PC-9 (cell line): ENCODE data around the gene PPP2R5C. TPM values are rescaled to one million over a fixed set of nuclear protein-coding genes. Genes with fewer than 3 reads are reported as not detected.

Experiments used
- BruUV-seq: library from RNA; stranded (reverse); fragments of 400-500 nt; replicated peaks from 2 replicates; lab custom pipeline; 2021; lab: Mats Ljungman, UMichigan
- CTCF ChIA-PET: fragments of 300-600 bp; sonication (Branson Sonifier 250); formaldehyde crosslinking; loops from one replicate; lab custom pipeline; 2022; ENCODE audit warnings: antibody characterized with exemption; lab: Charles Lee
- POLR2A ChIA-PET: fragments of 300-600 bp; sonication (Branson Sonifier 250); formaldehyde crosslinking; loops from one replicate; lab custom pipeline; 2022; ENCODE audit warnings: antibody characterized with exemption; ENCODE audit not compliant: unreplicated experiment; lab: Charles Lee
- DNase-seq, 2 experiments: peaks; one replicate each; pipeline versions ENCODE4 v3.0.0 to v3.0.0-alpha.2; 2015 to 2022; ENCODE audit warnings: mixed read lengths in 1 of 2
- H2AFZ ChIP-seq: fragments of 200-600 bp; sonication (generic); 2 replicates; pipeline ENCODE4 v1.8.1; 2017; ENCODE audit warnings: antibody characterized with exemption
- H3F3A ChIP-seq: fragments of 200-600 bp; sonication (generic); 2 replicates; pipeline ENCODE4 v1.8.1; 2017; ENCODE audit warnings: antibody characterized with exemption, mild to moderate bottlenecking, low read depth; ENCODE audit not compliant: insufficient read depth
- H3K27ac ChIP-seq: fragments of 200-600 bp; sonication (generic); 2 replicates; pipeline ENCODE4 v1.6.1; 2016; ENCODE audit warnings: mixed run types
- H3K27me3 ChIP-seq: fragments of 200-600 bp; sonication (generic); 2 replicates; pipeline ENCODE4 v1.6.1; 2016; ENCODE audit warnings: low read depth, mixed run types; ENCODE audit not compliant: insufficient read depth
- H3K36me3 ChIP-seq: fragments of 200-600 bp; sonication (generic); 2 replicates; pipeline ENCODE4 v1.6.1; 2016; ENCODE audit warnings: low read depth, mixed run types
- H3K4me1 ChIP-seq: fragments of 200-600 bp; sonication (generic); replicated peaks from 2 replicates; pipeline ENCODE4 v1.6.1; 2016; ENCODE audit warnings: mixed run types; ENCODE audit not compliant: insufficient read depth
- H3K4me2 ChIP-seq: fragments of 200-600 bp; sonication (generic); 2 replicates; pipeline ENCODE4 v1.6.1; 2017; ENCODE audit warnings: mixed run types
- H3K4me3 ChIP-seq: fragments of 200-600 bp; sonication (generic); 2 replicates; pipeline ENCODE4 v1.6.1; 2016; ENCODE audit warnings: mixed run types
- H3K79me2 ChIP-seq: fragments of 200-600 bp; sonication (generic); 2 replicates; pipeline ENCODE4 v1.6.1; 2017; ENCODE audit warnings: low read depth, mixed run types
- H3K9me2 ChIP-seq: fragments of 200-600 bp; sonication (generic); 2 replicates; pipeline ENCODE4 v1.8.1; 2017; ENCODE audit warnings: mild to moderate bottlenecking; ENCODE audit not compliant: insufficient read depth
- H3K9me3 ChIP-seq: fragments of 200-600 bp; sonication (generic); 2 replicates; pipeline ENCODE4 v1.8.1; 2016; ENCODE audit warnings: low read depth; ENCODE audit not compliant: insufficient read depth
- H4K20me1 ChIP-seq: fragments of 200-600 bp; sonication (generic); 2 replicates; pipeline ENCODE4 v1.8.1; 2017; ENCODE audit not compliant: insufficient read depth
- EZH2 ChIP-seq: fragments of 200-600 bp; sonication (generic); IDR thresholded peaks from 2 replicates; pipeline ENCODE4 v1.8.0; 2017; ENCODE audit warnings: antibody characterized with exemption, low read depth
- intact Hi-C: fragments of 100-400 bp; cut with micrococcal nuclease; formaldehyde crosslinking; loops from one replicate; pipeline ENCODE4 v1.10.0; 2022; ENCODE audit not compliant: unreplicated experiment
- total RNA-seq: library from RNA; stranded (reverse); gene quantifications from 2 replicates; pipeline ENCODE4 v1.2.3, GENCODE V29; 2021
- TF ChIP-seq, protein P1 (sequence below): fragments of 200-600 bp; sonication (generic); conservative IDR thresholded peaks from 2 replicates; pipeline ENCODE4 v1.6.1; 2017; ENCODE audit warnings: mixed run types, antibody characterized with exemption, mild to moderate bottlenecking, moderate library complexity

PPP2R5C gene
- total RNA-seq, 1 experiment from 2014 or later, result 401 TPM

DNA sequence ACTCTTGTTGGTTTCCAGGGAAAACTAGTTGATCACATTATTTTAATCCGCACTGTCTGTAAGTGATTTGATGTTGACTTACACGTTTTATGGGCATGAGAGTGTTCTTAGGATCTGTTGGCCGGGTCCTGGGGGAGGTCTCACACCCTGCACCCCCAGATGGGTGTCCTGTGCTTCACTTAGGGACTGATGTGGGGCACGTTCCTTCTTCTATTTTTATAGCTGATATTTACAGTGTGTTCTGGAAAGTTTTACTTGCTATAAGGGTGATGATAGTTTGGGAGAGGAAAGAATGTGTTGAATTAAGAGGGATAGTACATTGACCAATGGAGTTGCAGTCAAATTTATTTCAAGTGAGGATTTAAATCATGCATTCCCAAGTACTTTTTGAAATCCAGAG, 106.3 kb downstream of the PPP2R5C start:
- H3K27me3 ChIP-seq, result no peaks in the 10 kb centered on the region
- BruUV-seq, result no TSS peak
- H3K79me2 ChIP-seq, result peaks cover 62% of the 10 kb centered on the region
- no peak overlapping the region for H2AFZ ChIP-seq
- CTCF ChIA-PET, result no interaction called here
- peaks cover 6% of the 10 kb centered on the region for H3F3A ChIP-seq
- peaks cover 33% of the 10 kb centered on the region for H4K20me1 ChIP-seq
- H3K4me2 ChIP-seq, result no peak overlapping the region
- H3K36me3 ChIP-seq, result 0 out of 2 replicates have a peak, but pooled peaks cover 5% of the 10 kb centered on the region
- no peaks in the 10 kb centered on the region for H3K9me3 ChIP-seq
- no peaks in the 10 kb centered on the region for H3K9me2 ChIP-seq
- H3K4me1 ChIP-seq, result no peaks in the 10 kb centered on the region
- no peak for TF ChIP-seq EZH2
- TF ChIP-seq, protein P1, sequence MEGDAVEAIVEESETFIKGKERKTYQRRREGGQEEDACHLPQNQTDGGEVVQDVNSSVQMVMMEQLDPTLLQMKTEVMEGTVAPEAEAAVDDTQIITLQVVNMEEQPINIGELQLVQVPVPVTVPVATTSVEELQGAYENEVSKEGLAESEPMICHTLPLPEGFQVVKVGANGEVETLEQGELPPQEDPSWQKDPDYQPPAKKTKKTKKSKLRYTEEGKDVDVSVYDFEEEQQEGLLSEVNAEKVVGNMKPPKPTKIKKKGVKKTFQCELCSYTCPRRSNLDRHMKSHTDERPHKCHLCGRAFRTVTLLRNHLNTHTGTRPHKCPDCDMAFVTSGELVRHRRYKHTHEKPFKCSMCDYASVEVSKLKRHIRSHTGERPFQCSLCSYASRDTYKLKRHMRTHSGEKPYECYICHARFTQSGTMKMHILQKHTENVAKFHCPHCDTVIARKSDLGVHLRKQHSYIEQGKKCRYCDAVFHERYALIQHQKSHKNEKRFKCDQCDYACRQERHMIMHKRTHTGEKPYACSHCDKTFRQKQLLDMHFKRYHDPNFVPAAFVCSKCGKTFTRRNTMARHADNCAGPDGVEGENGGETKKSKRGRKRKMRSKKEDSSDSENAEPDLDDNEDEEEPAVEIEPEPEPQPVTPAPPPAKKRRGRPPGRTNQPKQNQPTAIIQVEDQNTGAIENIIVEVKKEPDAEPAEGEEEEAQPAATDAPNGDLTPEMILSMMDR, result no peak
- H3K27ac ChIP-seq, result no peak overlapping the region
- H3K4me3 ChIP-seq, result no peak overlapping the region
- POLR2A ChIA-PET, result interaction anchor here (0.6 to 0.7 kb wide), 2 partner anchors 58 to 663 kb away, joined by 3 read pairs; no protein-coding TSS in a partner anchor
- intact Hi-C loops, result no loop called here
- DNase-seq, result no peak

DNA sequence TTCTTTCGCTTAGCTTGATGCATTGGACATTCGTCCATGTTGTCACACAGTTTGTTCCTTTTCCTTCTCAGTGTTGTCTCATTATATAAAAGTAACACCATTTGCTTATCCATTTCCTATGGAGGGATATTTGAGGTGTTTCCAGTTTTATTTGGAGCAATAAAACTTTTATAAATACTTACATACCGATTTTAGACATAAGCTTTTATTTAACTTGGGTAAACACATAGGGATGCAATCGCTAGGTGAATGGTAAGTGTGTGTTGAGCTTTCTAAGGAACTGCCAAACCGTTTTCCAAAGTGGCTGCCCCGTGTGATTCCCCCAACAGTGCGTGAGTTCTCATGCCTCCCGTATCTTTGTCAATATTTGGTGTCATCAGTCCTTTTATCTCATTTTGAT, 107.7 kb downstream of the PPP2R5C start:
- ChIA-PET CTCF (no interaction called here), POLR2A (interaction anchor here (0.6 kb wide), 1 partner anchor 64 kb away, joined by 3 read pairs; no protein-coding TSS in a partner anchor)

DNA sequence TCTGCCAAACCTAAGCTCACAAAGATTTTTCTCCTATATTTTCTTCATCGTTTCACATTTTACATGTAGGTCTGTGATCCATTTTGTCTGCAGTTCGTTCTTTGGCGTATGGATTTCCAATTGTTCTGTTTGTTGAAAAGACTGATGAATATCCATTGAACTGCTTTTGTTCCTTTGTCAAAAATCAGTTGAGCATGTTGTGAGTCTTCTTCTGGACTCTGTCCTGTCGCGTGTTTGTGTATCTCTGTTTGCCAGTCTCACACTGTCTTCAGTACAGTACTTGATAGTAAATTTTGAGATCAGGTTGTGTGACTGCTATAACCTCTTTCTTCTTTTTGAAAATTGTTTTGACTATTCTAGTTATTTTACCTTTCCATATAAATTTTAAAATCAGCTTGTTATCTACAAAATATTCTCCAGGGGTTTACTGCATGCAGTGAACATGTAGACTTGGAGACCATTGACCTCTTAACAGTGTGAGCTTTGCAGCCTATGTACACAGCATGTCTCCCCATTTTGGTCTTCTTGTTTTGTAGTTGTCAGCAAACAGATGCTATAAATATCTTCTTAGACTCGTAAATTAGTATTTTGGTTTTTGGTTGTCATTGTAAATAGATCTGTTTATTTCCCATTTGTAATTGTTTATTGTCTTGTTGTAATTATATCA, 108.9 kb downstream of the PPP2R5C start:
- H4K20me1 ChIP-seq, result peaks cover 49% of the 10 kb centered on the region
- DNase-seq, result no peak
- POLR2A ChIA-PET, result no interaction called here
- TF ChIP-seq, protein P1, result no peak
- CTCF ChIA-PET, result no interaction called here
- peaks cover 59% of the 10 kb centered on the region for H3K79me2 ChIP-seq
- no peak overlapping the region for H2AFZ ChIP-seq
- intact Hi-C loops, result no loop called here
- H3K9me3 ChIP-seq, result no peaks in the 10 kb centered on the region
- no peak overlapping the region for H3K4me2 ChIP-seq
- H3K27me3 ChIP-seq, result no peaks in the 10 kb centered on the region
- no peak overlapping the region for H3K4me3 ChIP-seq
- 0 out of 2 replicates have a peak, but pooled peaks cover 5% of the 10 kb centered on the region for H3K36me3 ChIP-seq
- no peaks in the 10 kb centered on the region for H3K9me2 ChIP-seq
- H3F3A ChIP-seq, result peaks cover 6% of the 10 kb centered on the region
- H3K27ac ChIP-seq, result no peak overlapping the region
- no TSS peak for BruUV-seq
- no peaks in the 10 kb centered on the region for H3K4me1 ChIP-seq

More for the DNA sequence above, 107.7 kb downstream of the PPP2R5C start:
- TF ChIP-seq EZH2, result no peak
- TF ChIP-seq, protein P1, result no peak
- Histone ChIP-seq H3K9me2 (no peaks in the 10 kb centered on the region), H3K27ac (no peak overlapping the region), H3K79me2 (peaks cover 64% of the 10 kb centered on the region), H3K36me3 (0 out of 2 replicates have a peak, but pooled peaks cover 5% of the 10 kb centered on the region), H3K4me1 (no peaks in the 10 kb centered on the region), H3K9me3 (no peaks in the 10 kb centered on the region), H3K27me3 (no peaks in the 10 kb centered on the region), H4K20me1 (peaks cover 46% of the 10 kb centered on the region), H3K4me2 (no peak overlapping the region), H2AFZ (no peak overlapping the region), H3K4me3 (no peak overlapping the region), H3F3A (peaks cover 6% of the 10 kb centered on the region)
- BruUV-seq, result no TSS peak
- DNase-seq, result no peak
- intact Hi-C loops, result no loop called here
